ENCODE measurements around the gene CASTOR1.

The CASTOR1 gene

GRCh38 chr22:30318799-30319419 is 29.6 kb upstream of the CASTOR1 start:
- no peak for DNase-seq

GRCh38 chr22:30317778-30318177 is 28.5 kb upstream of the CASTOR1 start:
- no peak for DNase-seq

DNA sequence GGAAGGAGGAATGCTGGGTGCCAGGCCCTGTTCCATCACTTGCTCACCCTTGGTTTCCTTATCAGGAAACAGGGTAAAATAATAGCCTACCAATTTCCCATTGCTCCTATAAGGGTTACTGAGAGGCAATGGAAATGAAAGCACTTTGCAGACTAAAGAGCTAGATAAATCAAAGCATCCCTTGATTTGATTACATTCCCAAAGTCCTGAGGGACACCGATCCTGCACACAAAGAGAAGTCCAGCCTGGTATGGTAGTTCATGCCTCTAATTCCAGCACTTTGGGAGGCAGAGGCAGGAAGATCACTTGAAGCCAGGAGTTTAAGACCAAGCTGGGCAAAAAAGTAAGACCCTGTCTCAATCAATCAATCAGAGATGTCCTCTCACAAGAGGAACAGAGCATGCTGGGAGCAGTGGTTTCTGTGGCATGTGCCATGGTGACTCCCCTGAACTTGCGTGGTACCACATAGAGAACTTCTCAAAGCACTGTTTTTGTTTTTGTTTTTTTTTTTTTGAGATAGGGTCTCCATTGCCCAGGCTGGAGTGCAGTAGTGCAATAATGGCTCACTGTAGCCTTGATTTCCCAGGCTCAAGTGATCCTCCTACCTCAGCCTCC is 26.8 kb upstream of the CASTOR1 start:
- DNase-seq: no peak

DNA sequence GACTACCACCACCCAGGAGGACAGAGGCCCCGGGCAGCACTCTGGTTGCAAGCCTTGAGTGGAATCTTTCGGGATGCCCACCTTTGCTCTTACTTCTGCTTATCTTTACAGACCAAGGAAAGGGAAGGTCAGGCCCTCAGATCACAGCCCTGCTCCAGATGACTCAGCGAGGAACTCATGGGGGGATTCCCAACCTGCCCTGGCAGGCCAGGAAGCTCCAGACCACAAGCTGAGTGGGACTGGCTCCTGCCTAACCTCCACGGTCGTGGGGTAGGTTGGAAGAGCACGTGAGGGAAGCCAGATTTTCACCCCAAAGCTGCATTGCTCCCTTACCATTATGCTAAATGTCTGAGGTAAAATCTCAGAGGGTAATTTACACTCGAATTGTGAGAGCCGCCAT is 25.6 kb upstream of the CASTOR1 start:
- peak; percentile 77 for DNase-seq

DNA sequence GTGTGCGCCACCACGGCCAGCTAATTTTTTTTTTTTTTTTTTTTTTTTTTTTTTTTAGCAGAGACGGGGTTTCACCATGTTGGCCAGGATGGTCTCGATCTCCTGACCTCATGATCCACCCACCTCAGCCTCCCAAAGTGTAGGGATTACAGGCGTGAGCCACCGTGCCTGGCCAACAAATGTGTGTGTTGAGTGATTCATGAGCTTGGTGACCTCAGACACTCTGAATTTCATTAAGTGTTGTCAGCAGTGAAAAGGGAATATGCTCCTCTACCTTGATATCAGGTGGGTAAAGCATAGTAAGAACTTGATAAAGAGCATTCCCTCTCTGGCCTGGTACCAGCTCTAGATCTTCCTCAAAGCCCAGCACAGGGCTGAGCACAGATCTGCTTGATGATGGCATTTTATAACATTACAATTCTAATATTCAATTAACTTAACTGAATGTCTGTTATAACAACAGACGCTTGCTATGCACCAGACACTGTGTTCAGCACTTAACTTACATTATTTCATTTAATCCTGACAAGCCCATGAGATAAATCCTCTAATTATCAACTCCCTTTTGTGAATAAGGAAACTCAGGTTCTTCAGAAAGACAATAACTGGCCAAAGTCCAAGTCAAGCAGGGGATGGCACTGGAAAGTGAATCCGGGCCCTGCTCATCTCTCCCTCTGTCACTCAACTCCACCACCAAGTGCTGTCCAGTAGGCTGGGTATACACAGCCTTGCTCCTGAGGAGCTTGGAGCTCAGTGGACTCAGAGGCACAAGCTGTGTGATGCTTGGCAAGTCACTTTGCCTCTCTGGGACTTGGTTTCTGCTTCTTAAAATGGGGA is 24.4 kb upstream of the CASTOR1 start:
- no peak for DNase-seq

DNA sequence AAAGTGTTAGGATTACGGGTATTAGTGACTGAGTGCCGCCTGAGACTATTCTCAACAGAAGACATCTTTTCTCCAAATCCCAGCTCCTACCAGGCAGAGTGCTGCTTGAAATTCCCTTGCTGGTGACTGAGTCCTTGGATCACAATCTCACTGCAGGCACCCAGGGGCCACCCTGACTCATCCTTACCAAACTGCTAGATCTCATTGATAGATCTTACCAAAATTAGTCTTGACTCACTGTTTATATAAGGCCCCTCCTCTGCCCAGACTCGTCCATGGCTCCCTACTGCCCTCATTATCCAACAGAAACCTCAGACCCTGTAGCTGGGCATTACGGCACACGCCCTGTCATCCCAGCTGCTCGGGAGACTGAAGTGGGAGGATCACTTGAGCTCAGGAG is 22.7 kb upstream of the CASTOR1 start:
- no peak for DNase-seq

DNA sequence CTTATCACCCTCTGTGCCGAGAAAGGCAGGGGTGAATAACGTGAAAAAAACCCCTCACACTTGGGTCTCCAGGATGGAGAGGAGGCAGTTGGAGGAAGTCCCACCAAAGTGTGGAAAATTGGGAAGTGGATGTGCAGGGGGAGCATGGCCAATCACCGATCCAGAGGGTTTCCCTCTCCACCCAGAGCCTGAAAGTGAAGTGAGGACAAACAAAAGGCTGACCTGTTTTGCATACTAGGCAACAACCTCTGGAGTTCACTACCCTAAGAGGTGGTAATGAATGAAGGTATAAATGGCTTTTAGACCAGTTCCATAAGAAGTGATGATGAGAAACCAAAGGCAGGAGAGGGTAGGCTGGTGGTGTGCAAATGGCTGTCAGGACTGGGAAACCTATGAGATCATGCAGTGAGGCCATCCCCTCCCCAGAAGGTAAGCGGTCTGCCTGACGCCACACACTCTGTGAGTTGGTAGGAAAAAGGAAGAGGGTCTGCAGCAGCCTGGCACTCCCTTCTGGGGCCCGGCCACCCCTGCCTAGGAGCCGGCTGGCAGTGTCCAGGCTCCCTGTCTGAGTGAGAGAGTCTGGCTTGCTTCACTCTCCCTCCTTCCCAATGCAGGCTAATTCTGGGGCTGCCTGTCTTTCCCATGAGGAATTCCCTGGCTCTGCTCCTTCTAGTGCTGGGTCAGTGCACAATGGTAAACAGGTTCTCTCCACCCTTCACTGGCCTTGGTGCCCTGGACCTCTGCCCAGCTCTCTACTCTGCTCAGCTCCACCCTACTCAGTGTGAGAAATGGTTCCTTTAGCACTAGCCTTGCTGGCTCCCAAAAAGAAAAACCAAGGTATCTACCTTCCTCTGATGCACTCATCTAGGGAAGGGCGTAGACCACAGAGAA is 21.8 kb upstream of the CASTOR1 start:
- DNase-seq: no peak

GRCh38 chr22:30309951-30310741 is 20.8 kb upstream of the CASTOR1 start:
- no peak for DNase-seq

DNA sequence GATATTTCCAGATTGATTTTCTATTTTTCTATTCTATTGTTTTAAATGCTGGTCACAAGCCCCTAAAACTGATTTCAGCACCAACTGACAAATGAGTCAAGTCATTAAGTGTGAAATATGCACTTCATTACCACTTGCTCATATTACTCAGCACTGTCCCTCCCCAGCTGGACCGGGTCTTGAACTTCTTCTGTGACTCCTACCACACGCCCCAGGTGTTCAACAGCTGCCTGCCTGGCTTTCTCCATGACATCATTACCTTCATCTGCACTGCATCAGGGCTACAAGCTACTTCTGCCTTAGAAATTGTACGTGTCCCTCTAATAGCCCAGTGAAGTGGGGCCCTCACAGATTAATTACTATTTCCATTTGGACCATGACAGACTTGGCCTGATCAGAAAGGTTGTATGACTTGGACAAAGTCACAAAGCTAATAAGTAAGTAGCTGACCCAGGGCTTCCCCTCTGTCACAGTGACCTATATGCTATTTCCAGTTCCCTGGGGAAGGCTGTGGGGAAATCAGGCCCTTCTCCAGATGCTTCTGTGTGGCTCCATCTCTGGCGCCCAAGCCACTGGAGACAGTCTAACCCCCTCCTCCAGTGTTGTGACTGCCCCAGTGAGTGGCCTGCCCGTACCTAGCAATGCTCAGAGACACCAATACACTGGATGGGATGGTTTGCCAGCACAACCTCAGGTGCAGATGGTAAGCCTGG is 19.4 kb upstream of the CASTOR1 start:
- peak; percentile 45 for DNase-seq

GRCh38 chr22:30308093-30308492 is 18.8 kb upstream of the CASTOR1 start:
- no peak for DNase-seq

GRCh38 chr22:30307041-30307574 is 17.8 kb upstream of the CASTOR1 start:
- DNase-seq: no peak

DNA sequence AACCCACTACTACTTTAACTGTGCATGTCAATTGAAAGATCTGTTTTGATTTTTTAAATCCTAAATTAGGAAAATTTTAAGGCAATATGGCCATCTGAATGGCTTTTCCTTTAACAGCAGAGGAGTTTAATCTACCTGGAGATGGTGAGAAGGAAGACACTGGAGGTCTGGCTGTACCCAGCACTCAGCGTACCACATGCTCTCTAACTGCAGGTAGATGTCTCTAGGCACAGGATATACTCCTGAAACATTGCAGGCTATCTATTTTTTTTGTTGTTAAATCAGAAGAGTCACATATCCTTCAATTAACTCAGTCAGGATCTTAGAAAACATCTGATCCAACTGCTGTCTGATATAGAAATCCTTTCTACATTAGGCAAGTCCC is 17.3 kb upstream of the CASTOR1 start:
- no peak for DNase-seq

DNA sequence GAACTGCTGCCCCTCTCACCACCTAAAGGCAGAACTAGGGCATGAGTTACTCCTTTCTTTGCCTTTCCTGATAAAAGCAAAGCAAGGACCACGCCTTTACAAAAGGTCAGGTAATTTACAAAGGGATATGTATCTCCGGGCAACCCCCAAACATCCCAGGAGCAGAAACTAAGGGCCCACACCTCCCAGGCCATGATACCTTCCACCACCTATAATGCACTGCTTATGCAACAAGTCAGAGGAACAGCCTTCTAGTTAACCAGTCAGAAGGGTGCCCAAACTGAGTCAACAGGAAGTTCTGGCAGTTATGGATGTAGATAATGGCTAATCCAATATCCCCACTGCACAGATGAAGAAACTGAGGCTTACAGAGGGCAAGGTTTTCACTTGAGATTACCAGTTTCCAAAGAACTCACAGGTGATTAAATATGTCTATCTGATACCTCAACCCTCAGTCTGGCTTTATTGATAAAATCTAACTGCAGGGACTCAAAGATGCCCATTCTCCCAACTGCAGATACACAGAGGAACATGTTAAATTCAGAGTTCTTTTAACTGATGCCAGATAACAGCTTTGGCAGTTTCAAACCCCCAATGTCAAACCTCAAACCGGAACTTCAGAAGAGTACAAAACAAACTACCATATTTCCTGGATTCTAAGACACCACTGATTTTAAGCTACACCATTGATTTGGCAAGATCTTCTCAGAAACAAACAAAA is 16.8 kb upstream of the CASTOR1 start:
- peak; percentile 85 for DNase-seq

- DNase-seq: peak; percentile 88
These were observed 16.2 kb upstream of the CASTOR1 start for GRCh38 chr22:30305519-30305905.

DNA sequence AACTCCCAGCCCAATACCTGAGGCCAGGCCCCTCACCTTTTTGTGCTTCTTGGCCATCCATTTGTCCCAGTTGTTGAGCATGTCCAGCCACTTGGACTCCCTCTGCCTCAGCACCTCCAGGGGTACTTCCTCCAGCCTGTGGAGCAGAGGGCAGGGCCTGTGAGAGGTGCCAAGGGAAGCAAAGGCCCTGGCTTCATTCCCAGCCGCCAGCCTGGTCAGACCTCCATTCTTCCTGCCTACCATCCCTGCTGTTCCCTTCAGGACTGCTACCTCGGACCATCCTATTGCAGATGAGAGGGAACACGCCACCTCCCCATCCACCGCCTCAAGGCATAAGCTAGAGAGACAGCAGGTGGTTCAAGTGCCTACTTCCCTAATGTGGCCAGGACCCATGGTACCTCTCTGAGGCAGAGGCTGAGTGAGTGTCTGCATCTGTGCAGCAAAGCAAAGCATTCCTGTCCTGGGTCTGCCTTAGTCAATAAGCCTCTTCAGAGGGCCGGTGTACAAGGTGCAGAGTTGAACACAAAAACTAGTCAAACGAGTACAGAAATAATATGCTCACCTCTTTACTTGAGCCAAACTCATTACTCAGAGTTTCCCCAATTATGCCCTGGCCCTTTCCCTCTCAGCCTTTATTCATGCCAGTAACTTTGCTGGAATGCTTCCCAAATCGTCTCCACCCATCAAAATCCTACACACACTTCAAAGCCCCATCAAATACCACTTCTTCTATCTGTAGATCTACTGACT is 15.4 kb upstream of the CASTOR1 start:
- DNase-seq: no peak

GRCh38 chr22:30302810-30303138 is 13.5 kb upstream of the CASTOR1 start:
- no peak for DNase-seq

DNA sequence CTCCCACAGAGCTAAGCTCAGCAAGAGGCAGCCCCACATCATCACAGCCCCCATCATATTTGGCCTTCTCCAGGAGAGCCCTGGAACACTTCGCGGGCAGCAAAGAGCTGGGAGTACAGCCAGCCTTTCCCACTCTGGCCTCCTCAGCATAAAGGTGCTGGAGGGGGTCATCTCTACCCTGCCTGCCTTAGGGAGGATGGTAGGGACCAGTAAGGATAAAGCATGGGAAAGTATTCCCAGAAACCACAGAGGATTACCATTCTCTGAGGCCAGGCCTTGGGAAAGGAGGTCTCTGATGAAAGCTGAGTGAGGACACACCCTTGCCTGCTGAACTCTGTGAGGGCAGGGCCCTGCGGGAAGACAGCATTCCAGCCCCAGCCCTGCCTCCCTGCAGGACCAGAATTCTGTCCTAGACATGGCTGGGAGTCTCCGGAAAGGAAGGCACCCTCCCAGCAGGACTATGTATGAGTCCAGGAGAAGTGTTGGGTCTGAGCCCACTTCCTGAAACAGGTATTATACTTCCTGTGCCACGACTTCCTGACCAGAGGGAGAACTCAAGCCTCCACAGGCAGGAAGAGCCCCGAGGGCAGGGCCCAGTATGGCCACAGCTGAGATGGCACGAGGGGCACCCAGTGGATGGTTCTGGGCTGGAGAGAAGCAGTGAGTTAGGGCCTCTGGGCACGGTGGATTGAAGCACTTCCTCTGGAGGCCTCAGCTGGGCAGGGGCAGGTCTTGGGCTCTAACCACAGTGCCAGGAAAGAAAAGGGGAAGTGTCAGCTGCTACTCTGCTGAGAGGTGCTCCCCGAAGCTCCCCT is 12.9 kb upstream of the CASTOR1 start:
- no peak for DNase-seq

DNA sequence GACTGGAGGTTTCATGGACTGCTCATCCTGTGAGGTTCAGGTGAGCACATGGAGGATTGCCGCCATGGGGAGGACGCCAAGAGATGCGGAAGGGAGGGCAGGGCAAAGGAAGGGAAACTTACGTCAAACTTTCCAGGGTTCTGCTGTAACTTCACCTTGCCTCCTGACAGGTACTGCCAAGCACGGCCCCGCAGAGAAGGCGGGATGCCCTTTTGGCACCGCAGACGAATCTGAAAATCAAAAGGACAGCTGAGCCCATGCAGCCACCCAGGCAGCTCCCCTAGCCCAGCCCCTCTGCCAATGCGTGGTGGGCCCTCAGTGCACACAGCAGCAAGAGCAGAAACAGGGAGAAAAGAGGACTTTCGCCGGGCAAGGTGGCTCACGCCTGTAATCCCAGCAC is 10.0 kb upstream of the CASTOR1 start:
- DNase-seq: no peak

All from activated CD4-positive, alpha-beta T cell treated with anti-CD3 and anti-CD28 coated beads, Interleukin-10, Interleukin-2, amounts not matched to agents 100 ng/mL and 50 ng/mL, durations not matched to agents 16 hours and 8 hours (primary cell).